GM11168 (cell line): ENCODE data around the gene LRRC2.

Experiments used
- in situ Hi-C: fragments of 300-500 bp; cut with MboI; formaldehyde crosslinking; loops from one replicate; pipeline ENCODE4 v1.12.0; 2022; ENCODE audit warnings: low sequenced_read_pairs; ENCODE audit not compliant: unreplicated experiment

The LRRC2 gene

GRCh38 chr3:46484911-46485778, 81.0 kb downstream of the LRRC2 start:
- in situ Hi-C loops, result loop anchor here (5.0 kb wide), 1 partner anchor 142 kb away; no protein-coding TSS in a partner anchor

DNA sequence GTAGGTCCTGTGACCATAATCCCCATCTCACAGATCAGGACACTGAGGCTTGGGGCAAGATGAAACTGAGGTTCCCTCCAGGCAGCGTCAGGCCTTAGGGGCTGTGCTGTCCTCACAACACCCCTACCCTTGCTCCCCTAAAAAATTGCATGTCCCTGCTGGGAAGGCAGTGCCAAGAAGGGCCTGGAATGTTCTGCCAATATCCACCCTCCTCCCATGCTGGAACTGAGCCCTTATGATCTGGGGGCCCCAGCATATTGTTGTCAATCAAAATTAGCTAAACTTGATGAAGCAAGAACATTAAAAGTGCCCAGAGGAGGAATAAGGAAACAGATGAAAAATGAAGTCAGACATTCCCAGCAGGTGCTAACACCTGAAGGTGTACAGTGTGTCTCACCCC, 81.7 kb downstream of the LRRC2 start:
- in situ Hi-C loops, result no loop called here

DNA sequence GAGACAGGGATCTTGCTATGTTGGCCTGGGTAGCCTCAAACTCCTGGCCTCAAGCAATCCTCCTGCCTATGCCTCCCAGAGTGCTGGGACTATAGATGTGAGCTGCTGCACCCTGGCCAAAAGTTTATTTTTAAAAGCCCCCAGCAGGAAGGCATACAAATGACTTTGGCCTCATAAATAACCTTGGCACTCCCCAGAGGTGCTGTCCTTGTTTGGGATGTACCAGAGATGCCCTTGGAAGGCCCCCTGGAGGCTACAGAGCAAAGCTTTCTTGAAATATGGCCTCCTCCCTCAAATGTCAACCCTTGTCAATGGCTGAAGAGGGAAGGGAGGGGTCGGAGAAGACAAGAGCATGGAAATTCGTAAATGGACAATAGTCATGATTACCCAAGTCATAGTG, 82.3 kb downstream of the LRRC2 start:
- in situ Hi-C loops, result no loop called here

- in situ Hi-C loops, result no loop called here
Measured at GRCh38 chr3:46482632-46483350, 83.3 kb downstream of the LRRC2 start.

GRCh38 chr3:46481636-46482035, 84.5 kb downstream of the LRRC2 start:
- in situ Hi-C loops, result no loop called here

GRCh38 chr3:46480491-46481195, 85.5 kb downstream of the LRRC2 start:
- in situ Hi-C loops, result no loop called here

DNA sequence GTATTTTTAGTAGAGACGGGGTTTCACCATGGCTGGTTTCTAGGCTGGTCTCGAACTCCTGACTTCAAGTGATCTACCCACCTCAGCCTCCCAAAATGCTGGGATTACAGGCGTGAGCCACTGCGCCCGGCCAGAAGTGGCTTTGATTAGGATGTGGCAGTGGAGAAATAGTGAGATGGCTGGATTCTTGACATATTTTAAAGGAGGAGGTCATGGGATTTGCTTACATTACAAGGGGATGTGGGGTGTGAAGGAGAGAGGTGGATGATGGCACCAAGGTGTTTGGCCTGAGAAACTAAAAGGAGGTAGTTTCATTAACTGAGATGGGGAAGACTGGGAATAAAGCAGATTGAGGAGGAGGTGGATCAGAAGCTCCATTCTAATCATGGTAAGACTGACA, 86.4 kb downstream of the LRRC2 start:
- in situ Hi-C loops, result no loop called here

GRCh38 chr3:46479021-46479420, 87.1 kb downstream of the LRRC2 start:
- in situ Hi-C loops, result no loop called here

- in situ Hi-C loops, result no loop called here
Measured at GRCh38 chr3:46478341-46478740, 87.8 kb downstream of the LRRC2 start.

DNA sequence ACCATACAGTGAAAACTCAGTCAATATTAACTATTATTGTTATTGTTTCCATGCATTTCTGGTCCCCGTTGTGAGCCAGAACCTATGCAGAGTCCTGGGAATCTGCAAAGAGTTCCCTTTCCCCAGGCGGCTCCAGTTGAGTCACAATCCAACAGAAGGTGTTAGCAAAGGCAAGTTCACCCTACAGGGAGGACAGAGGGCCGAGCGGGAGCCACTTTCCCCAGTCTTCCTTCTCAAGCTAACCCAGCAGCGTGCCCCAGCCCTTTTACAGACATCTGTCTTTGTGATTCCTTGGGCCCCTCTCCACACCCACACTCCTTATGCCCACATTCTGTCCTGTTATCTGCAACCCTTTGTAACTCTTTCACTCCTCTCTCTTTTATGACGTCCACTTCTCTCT, 88.3 kb downstream of the LRRC2 start:
- in situ Hi-C loops, result no loop called here

DNA sequence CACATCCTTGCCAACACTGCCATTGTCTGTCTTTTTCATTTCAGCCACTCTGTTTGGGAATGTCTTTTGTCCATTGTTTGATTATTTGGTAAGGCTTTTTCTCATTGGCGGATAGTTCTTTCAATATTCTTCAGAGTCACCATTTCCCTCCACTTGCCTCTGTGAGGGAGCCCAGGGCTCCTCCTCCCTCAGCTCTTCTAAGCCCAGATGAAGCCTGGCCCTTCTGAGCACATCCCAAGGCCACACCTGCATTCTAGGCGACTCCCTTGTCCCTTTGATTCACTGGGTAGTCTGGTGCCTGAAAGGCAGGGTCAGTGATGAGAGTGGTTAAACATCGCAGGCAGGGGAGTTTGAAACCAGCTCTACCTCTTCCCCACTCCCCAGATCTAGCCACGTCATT, 89.0 kb downstream of the LRRC2 start:
- in situ Hi-C loops, result no loop called here

GRCh38 chr3:46472736-46473135, 93.4 kb downstream of the LRRC2 start:
- in situ Hi-C loops, result no loop called here

DNA sequence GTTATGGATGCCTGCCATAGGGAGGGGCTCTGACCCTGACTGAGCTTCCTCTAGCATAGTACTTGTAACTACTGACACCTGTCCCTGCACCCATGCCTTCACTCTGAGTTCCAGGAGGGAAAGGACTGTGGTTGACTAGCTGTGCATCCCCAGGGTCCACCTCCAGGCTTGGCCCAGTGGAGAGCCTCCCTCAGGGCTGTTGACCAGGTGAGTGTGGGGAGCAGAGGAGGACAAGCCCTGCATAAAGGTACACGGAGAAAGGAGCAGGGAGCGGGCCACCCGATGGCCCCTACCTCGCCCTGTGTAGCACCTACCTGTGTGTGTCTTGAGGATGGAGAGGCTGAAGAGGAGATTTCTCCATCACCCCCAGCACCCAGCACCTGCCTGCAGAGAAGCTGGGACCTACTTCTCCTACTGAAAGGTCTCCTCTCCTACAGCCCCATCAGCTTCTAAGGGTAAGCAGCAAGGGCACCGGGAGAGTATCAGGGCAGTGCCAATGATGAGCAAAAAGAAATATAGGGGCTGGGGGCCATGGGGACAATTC, 94.7 kb downstream of the LRRC2 start:
- in situ Hi-C loops, result no loop called here

- in situ Hi-C loops, result no loop called here
Measured at GRCh38 chr3:46470831-46471230, 95.3 kb downstream of the LRRC2 start.

- in situ Hi-C loops, result no loop called here
Measured at GRCh38 chr3:46469680-46470357, 96.3 kb downstream of the LRRC2 start.

- in situ Hi-C loops, result no loop called here
Measured at GRCh38 chr3:46468753-46469600, 97.1 kb downstream of the LRRC2 start.

DNA sequence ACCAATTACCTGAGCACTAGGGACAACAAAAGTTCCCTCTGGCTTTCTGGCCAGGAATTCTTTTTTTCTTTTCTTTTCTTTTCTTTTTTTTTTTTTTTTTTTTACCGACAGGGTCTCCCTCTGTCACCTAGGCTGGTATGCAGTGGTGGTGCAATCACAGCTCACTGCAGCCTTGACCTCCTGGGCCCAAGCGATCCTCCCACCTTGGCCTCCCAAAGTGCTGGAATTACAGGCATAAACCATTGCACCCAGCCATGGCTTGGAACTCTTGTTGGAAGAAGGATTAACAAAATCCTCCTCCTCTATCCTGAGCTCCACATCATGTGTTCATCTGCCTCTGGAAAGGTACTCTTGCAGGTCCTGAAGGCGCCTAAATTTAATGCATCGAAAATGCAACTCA, 98.5 kb downstream of the LRRC2 start:
- in situ Hi-C loops, result no loop called here

GRCh38 chr3:46466871-46467403, 99.2 kb downstream of the LRRC2 start:
- in situ Hi-C loops, result no loop called here

DNA sequence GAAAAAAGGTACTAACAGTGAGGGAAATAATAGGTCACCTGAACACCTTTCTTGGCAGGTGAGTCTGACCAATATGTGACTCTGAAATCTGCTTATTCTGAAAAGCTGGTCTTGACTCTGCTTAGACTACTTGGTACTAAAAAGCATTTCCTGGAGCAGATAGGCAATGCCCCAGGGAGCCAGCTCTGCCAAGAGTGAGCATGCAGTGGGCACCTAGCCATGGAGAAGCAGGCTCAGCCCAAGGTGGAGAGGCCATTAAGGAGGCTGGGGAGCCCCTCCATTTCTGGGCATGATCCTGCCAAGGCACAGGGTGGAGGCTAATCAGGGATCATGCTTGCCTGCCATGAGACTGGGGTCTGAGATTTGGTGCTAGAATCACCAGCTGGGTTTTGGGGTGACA, 99.8 kb downstream of the LRRC2 start:
- in situ Hi-C loops, result no loop called here
